ENCODE results near the gene SALL1.

Gene SALL1

GRCh38 chr16:51111759-51112158 lies 39.3 kb downstream of the SALL1 start:
- no peak for DNase-seq (ENCODE audit: low read depth, low spot score)

- DNase-seq (ENCODE audit: low read depth, low spot score) = no peak
These were observed 40.3 kb downstream of the SALL1 start for GRCh38 chr16:51110700-51111157.

GRCh38 chr16:51109173-51109572 lies 41.9 kb downstream of the SALL1 start:
- DNase-seq (ENCODE audit: low read depth, low spot score) = no peak

GRCh38 chr16:51107742-51108141 lies 43.3 kb downstream of the SALL1 start:
- DNase-seq (ENCODE audit: low read depth, low spot score) = no peak

GRCh38 chr16:51106535-51106934 lies 44.5 kb downstream of the SALL1 start:
- no peak for DNase-seq (ENCODE audit: low read depth, low spot score)

- no peak for DNase-seq (ENCODE audit: low read depth, low spot score)
These were observed 47.5 kb downstream of the SALL1 start for GRCh38 chr16:51103590-51103989.

- no peak for DNase-seq (ENCODE audit: low read depth, low spot score)
These were observed 53.3 kb downstream of the SALL1 start for GRCh38 chr16:51097729-51098128.

GRCh38 chr16:51095890-51096626 lies 55.0 kb downstream of the SALL1 start:
- no peak for DNase-seq (ENCODE audit: low read depth, low spot score)

- no peak for DNase-seq (ENCODE audit: low read depth, low spot score)
These were observed 55.8 kb downstream of the SALL1 start for GRCh38 chr16:51095084-51095881.

GRCh38 chr16:51093726-51094280 lies 57.3 kb downstream of the SALL1 start:
- no peak for DNase-seq (ENCODE audit: low read depth, low spot score)

Data from activated CD4-positive, CD25-positive, alpha-beta regulatory T cell treated with anti-CD3 and anti-CD28 coated beads, Interleukin-2, amount 50 U/mL, for 16 hours (primary cell).